Mesothelial cell of epicardium (in vitro differentiated cells): ENCODE measurements around the gene MRE11. TPM values are rescaled to one million over a fixed set of nuclear protein-coding genes. Genes with fewer than 3 reads are reported as not detected.

Experiments
- DNase-seq, 2 experiments: peaks; one replicate each; pipeline ENCODE4 v3.0.0; 2021; ENCODE audit warnings: low spot score in 2 of 2; ENCODE audit not compliant: unreplicated experiment in 2 of 2
- H3K27ac Mint-ChIP-seq: 2 replicates; pipeline ENCODE4 v1.8.0; 2021; ENCODE audit warnings: mixed read lengths
- H3K27me3 Mint-ChIP-seq: 2 replicates; pipeline ENCODE4 v1.8.0; 2021; ENCODE audit warnings: low read depth, mixed read lengths
- H3K36me3 Mint-ChIP-seq: 2 replicates; pipeline ENCODE4 v1.8.0; 2021; ENCODE audit warnings: mixed read lengths
- H3K4me1 Mint-ChIP-seq: 2 replicates; pipeline ENCODE4 v1.8.0; 2021; ENCODE audit warnings: mixed read lengths
- H3K4me3 Mint-ChIP-seq: 2 replicates; pipeline ENCODE4 v1.8.0; 2021; ENCODE audit warnings: mild to moderate bottlenecking, moderate library complexity, mixed read lengths
- H3K9me3 Mint-ChIP-seq: 2 replicates; pipeline ENCODE4 v1.8.0; 2021; ENCODE audit warnings: mixed read lengths
- CTCF ChIP-seq: fragments of 200-600 bp; sonication (generic); IDR thresholded peaks from one replicate; pipeline ENCODE4 v1.5.0; 2021; ENCODE audit warnings: antibody characterized with exemption; ENCODE audit not compliant: unreplicated experiment
- total RNA-seq: library from RNA; stranded (reverse); gene quantifications from 3 replicates; pipeline ENCODE4 v1.2.1, GENCODE V29; 2021

The MRE11 gene
- total RNA-seq, 1 donor from 2014 or later, result 39.2 TPM

DNA sequence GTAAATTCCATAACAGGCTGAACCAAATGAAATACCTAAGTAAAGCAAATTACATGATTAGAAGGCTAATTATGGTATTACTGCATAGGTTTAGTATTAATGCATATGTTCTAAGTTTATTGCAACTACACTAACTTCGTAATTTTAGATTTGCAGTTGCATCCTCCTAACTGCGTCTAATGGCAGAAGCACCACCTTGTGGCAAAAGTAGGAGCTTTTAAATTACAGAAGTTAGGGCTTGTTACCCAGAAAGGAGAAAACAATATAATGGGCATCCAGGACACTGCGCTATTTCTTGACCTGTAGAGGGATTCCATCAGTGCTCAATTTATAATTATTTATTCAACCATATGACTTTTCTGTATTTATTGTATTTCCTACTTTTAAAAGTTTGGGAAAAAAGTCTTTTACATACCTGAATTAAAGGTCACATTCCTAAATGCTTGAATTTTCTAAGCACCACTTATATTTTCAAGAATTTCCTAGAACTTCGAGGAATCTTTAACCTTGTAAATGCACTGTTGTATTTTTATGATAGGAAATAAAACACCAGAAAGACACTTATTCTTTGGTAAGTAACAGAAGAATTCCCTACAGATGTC, 76.2 kb downstream of the MRE11 start:
- TF ChIP-seq CTCF, result peak; percentile 53
- Mint-ChIP-seq H3K27me3 (no peaks in the 10 kb centered on the region), H3K36me3 (peaks cover 10% of the 10 kb centered on the region), H3K4me1 (no peaks in the 10 kb centered on the region), H3K9me3 (no peaks in the 10 kb centered on the region), H3K27ac (no peak overlapping the region), H3K4me3 (no peak overlapping the region)
- no peak for DNase-seq

DNA sequence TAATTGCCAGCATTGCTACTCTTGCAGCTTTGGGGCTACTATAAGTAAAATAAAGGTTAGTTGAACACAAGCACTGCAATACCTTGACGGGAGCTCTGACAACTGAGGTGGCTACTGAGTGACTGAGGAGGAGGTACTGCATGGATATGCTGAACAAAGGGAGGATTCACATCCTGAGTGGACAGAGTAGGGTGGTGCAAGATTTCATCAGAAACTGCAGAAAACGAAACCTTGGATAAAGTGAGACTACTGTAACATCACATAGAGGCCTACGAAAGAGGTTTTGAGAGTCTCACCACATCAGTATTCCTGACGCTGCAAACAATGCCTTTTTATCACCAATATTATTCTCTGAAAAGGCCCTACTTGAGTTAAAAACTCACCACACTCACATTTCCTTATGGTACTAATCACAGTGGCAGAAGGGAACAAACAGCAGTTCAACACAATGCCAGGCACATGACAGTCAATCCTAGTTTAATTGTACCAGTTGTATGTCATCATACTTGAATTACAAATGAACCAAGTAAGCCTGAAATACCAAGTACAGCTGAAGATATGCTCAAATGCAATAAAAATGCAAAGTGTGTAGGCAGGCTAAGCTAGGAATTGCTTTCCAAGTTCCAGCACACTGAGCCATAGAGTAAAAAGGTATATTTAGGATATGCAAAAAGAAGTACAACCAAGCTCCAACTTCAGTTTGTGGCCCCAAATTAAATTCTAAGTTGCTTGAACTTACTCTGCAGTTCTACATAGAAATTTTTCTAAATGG, 88.4 kb downstream of the MRE11 start:
- H3K4me1 Mint-ChIP-seq, result peaks cover 10% of the 10 kb centered on the region
- H3K27me3 Mint-ChIP-seq, result peaks cover 46% of the 10 kb centered on the region
- peaks cover 37% of the 10 kb centered on the region for H3K9me3 Mint-ChIP-seq
- no peak overlapping the region for H3K4me3 Mint-ChIP-seq
- peaks cover 8% of the 10 kb centered on the region for H3K36me3 Mint-ChIP-seq
- DNase-seq, result no peak
- no peak overlapping the region for H3K27ac Mint-ChIP-seq
- TF ChIP-seq CTCF, result no peak

- H3K36me3 Mint-ChIP-seq, result no peaks in the 10 kb centered on the region
- H3K9me3 Mint-ChIP-seq, result peaks cover 13% of the 10 kb centered on the region
- DNase-seq, result no peak
- H3K27ac Mint-ChIP-seq, result no peak overlapping the region
- H3K4me3 Mint-ChIP-seq, result peak overlapping the region; percentile 59
- TF ChIP-seq CTCF, result no peak
- peaks cover 75% of the 10 kb centered on the region for H3K27me3 Mint-ChIP-seq
- peaks cover 10% of the 10 kb centered on the region for H3K4me1 Mint-ChIP-seq
Measured at GRCh38 chr11:94402355-94402754, 91.3 kb downstream of the MRE11 start.

DNA sequence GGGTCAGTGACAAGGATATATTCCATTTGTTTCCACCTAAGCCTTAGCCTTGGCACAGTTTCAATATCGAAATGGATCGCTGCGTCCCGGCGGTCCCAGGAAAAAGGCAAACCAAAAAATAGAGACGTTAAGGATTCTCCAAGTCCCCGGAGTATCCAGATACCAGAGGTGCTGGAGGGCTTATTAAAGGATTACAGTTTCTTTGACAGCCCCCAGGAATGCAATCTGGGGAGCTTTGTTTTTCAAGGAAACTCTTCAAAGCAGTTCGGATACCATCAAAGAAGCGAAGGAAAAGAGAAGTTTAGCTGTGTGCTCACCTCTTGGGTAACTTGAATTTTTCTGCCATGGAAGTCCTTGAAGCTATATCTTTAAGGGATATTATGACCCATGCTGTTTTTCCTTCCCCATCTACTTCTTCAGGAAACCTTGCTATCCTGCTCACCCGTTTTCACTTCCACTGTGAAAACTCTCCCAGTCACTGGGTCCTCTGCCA, 91.8 kb downstream of the MRE11 start:
- H3K4me1 Mint-ChIP-seq, result peaks cover 10% of the 10 kb centered on the region
- no peak for TF ChIP-seq CTCF
- H3K36me3 Mint-ChIP-seq, result no peaks in the 10 kb centered on the region
- peak overlapping the region; percentile 59 for H3K4me3 Mint-ChIP-seq
- H3K27ac Mint-ChIP-seq, result no peak overlapping the region
- H3K9me3 Mint-ChIP-seq, result peaks cover 7% of the 10 kb centered on the region
- DNase-seq, result no peak
- peaks cover 81% of the 10 kb centered on the region for H3K27me3 Mint-ChIP-seq

DNA sequence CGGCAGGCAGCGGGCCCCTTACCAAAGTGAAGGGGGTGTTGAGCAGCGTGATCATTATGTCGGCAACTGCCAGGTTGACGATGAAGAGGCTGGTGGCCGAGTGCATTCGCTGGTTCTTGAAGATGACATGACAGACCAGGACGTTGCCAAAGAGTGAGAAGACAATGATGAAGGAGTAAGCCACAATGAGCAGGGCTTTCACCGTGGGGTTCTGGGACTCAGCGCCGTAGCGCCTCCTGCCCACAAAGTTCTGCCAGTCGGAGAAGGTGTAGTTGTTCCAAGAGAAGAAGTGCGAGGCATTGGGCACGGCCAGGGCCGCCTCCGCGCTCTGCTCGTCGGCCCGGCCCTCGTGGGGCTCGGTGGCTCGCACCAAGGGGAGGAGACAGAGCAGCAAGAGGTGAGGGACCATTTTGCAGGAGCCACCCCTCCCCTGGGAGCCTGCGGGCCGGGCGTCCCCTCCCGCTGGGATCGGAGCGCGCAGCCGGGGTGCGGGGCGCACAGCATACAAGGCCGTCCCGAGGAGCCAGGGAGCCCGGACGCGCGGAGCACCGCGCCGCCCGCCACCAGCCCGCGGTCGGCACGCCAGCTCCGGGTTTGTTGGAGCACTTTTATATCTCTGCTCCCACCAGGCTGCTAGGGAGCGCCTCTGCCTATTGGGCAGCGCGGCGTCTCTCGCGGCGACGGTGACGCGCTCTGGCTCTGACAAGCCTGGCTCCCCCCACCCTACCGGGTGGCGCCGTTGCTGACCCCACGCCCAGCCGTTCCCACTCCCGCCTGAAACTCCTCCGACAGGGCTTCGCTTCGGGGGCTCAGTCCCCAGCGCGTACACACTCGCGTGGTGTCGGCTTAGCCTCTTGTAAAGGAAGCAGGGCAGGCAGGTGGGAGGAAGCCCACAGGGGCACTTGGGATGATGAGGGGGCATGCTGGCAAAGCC, 92.5 kb downstream of the MRE11 start, which contains the start of gene GPR83:
TSS of gene GPR83 (minus strand) at position 581 of the 934 bp plus-strand sequence. CDS start at position 409, 172 bp downstream.
- peak in 1 of 2 experiments; percentile 53 for DNase-seq
- Mint-ChIP-seq H3K4me3 (peak within 1 kb of the TSS; percentile 67), H3K27ac (no peak within 1 kb of the TSS), H3K27me3 (peaks cover 86% of the 10 kb centered on the region), H3K4me1 (peaks cover 10% of the 10 kb centered on the region), H3K36me3 (no peaks in the 10 kb centered on the region), H3K9me3 (peaks cover 4% of the 10 kb centered on the region)
- no peak for TF ChIP-seq CTCF
